ENCODE results near the gene RHBG. TPM values are rescaled to one million over a fixed set of nuclear protein-coding genes. Genes with fewer than 3 reads are reported as not detected.

The RHBG gene
- total and polyA plus RNA-seq, 4 donors: 0.25 to 6.4 (median 2.3) TPM

GRCh38 chr1:156412653-156413321 is 43.8 kb downstream of the RHBG start:
- Histone ChIP-seq H3K27ac (ENCODE audit: low read depth in 1 of 2, low read length in 2 of 2) (no peak overlapping the region), H3K9me3 (ENCODE audit: control insufficient read depth in 4 of 4, low read length in 3 of 4) (no peaks in the 10 kb centered on the region), H3K27me3 (ENCODE audit: control insufficient read depth in 4 of 4, insufficient read depth in 4 of 4, low read length in 3 of 4) (peaks cover 0 to 9% (median 0%) of the 10 kb centered on the region in 4 donors), H3K36me3 (ENCODE audit: control insufficient read depth in 4 of 4, insufficient read depth in 3 of 4, low read depth in 1 of 4, low read length in 3 of 4) (no peaks in the 10 kb centered on the region), H3K9ac (ENCODE audit: low read depth in 1 of 2, low read length in 2 of 2) (no peak overlapping the region), H3K4me3 (ENCODE audit: low read depth in 1 of 3, low read length in 3 of 3) (no peak overlapping the region), H3K4me1 (ENCODE audit: control insufficient read depth in 4 of 4, insufficient read depth in 4 of 4, low read length in 3 of 4) (no peaks in the 10 kb centered on the region)
- no peak for DNase-seq (ENCODE audit: low spot score)
- 81% methylated on average over 10 of the region's 10 CpGs for WGBS
- TF ChIP-seq ZBTB33 (IDR thresholded peaks at IDR 0.05) (no peak), NR2F2 (IDR thresholded peaks at IDR 0.05) (no peak), GABPA (IDR thresholded peaks at IDR 0.05 in 1 of 2, conservative IDR thresholded peaks at IDR 0.05 in 1 of 2) (no peak), MAX (IDR thresholded peaks at IDR 0.05) (no peak), YY1 (IDR thresholded peaks at IDR 0.05) (no peak), SP1 (IDR thresholded peaks at IDR 0.05) (no peak), HNF4G (IDR thresholded peaks at IDR 0.05) (no peak), TAF1 (conservative IDR thresholded peaks at IDR 0.05) (no peak), JUND (IDR thresholded peaks at IDR 0.05) (no peak), EGR1 (IDR thresholded peaks at IDR 0.05; ENCODE audit: low read depth in 2 of 2) (no peak), FOXA1 (IDR thresholded peaks at IDR 0.05) (no peak), FOXA2 (IDR thresholded peaks at IDR 0.05) (no peak), RAD21 (IDR thresholded peaks at IDR 0.05) (no peak), RXRA (IDR thresholded peaks at IDR 0.05) (no peak)
- TF ChIP-seq, protein P1, sequence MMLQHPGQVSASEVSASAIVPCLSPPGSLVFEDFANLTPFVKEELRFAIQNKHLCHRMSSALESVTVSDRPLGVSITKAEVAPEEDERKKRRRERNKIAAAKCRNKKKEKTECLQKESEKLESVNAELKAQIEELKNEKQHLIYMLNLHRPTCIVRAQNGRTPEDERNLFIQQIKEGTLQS (IDR thresholded peaks at IDR 0.05): no peak
- TF ChIP-seq, protein P2, sequence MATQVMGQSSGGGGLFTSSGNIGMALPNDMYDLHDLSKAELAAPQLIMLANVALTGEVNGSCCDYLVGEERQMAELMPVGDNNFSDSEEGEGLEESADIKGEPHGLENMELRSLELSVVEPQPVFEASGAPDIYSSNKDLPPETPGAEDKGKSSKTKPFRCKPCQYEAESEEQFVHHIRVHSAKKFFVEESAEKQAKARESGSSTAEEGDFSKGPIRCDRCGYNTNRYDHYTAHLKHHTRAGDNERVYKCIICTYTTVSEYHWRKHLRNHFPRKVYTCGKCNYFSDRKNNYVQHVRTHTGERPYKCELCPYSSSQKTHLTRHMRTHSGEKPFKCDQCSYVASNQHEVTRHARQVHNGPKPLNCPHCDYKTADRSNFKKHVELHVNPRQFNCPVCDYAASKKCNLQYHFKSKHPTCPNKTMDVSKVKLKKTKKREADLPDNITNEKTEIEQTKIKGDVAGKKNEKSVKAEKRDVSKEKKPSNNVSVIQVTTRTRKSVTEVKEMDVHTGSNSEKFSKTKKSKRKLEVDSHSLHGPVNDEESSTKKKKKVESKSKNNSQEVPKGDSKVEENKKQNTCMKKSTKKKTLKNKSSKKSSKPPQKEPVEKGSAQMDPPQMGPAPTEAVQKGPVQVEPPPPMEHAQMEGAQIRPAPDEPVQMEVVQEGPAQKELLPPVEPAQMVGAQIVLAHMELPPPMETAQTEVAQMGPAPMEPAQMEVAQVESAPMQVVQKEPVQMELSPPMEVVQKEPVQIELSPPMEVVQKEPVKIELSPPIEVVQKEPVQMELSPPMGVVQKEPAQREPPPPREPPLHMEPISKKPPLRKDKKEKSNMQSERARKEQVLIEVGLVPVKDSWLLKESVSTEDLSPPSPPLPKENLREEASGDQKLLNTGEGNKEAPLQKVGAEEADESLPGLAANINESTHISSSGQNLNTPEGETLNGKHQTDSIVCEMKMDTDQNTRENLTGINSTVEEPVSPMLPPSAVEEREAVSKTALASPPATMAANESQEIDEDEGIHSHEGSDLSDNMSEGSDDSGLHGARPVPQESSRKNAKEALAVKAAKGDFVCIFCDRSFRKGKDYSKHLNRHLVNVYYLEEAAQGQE (IDR thresholded peaks at IDR 0.05): no peak

DNA sequence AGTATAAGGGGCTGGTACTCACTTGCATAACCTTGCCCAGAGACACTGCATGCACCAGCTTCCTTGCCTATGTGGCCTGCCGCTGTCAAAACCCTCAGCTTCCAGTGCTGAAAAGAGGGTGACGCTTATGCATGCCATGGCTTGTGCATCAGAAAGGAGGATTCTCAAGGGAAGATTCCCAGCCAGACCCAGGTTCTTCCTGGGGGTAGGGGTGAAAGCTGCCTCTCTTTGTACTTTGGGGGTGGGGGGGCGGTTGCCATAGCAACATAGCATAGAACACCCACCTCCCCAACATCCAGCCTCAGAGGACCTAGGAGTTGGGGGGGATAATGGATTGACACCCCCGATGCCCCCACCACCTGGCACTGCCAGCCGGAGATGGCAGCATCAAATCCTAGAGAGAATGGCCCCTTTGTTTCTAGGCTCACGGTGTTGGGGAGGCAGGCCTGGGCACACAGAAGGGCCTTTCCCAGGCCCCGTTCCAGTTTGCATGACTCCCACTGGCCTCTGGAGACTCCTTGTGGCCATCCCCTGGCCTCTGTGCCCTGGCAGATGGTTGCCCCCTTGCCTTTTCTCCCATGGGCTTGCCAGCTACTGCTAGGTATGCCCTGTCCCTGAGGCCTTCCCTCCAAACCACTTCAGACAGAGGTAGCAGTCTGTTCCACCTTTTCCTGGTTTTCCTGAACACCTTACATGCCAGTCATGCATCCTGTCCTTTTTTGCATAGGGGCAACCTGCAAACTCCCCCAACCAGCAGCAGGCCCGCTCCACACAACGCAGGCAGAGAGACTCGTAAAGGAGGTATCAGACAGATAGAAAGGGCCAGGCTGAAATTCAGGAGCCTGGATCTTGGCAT is 44.6 kb downstream of the RHBG start:
- WGBS: 74% methylated on average over 10 of the region's 10 CpGs

More for the DNA sequence above, 44.6 kb downstream of the RHBG start:
- Histone ChIP-seq H3K4me3 (ENCODE audit: low read depth in 1 of 3, low read length in 3 of 3) (no peak overlapping the region), H3K36me3 (ENCODE audit: control insufficient read depth in 4 of 4, insufficient read depth in 3 of 4, low read depth in 1 of 4, low read length in 3 of 4) (no peaks in the 10 kb centered on the region), H3K27ac (ENCODE audit: low read depth in 1 of 2, low read length in 2 of 2) (no peak overlapping the region), H3K9ac (ENCODE audit: low read depth in 1 of 2, low read length in 2 of 2) (no peak overlapping the region), H3K27me3 (ENCODE audit: control insufficient read depth in 4 of 4, insufficient read depth in 4 of 4, low read length in 3 of 4) (peaks cover 0 to 11% (median 0%) of the 10 kb centered on the region in 4 donors), H3K9me3 (ENCODE audit: control insufficient read depth in 4 of 4, low read length in 3 of 4) (no peaks in the 10 kb centered on the region), H3K4me1 (ENCODE audit: control insufficient read depth in 4 of 4, insufficient read depth in 4 of 4, low read length in 3 of 4) (no peaks in the 10 kb centered on the region)
- TF ChIP-seq FOXA1 (IDR thresholded peaks at IDR 0.05): no peak
- TF ChIP-seq RAD21 (IDR thresholded peaks at IDR 0.05): no peak
- no peak for DNase-seq (ENCODE audit: low spot score)
